A673 (cell line): ENCODE data around the gene FGD4. TPM values are rescaled to one million over a fixed set of nuclear protein-coding genes. Genes with fewer than 3 reads are reported as not detected.
A peak's percentile ranks its signal among the peaks of the same experiment; 100 is the strongest.

Experiments used
- BruUV-seq: library from RNA; stranded (reverse); fragments of 400-500 nt; replicated peaks from 2 replicates; lab custom pipeline; 2021; lab: Mats Ljungman, UMichigan
- CTCF ChIA-PET: fragments of 300-600 bp; sonication (Branson Sonifier 250); formaldehyde crosslinking; loops from one replicate; lab custom pipeline; 2022; ENCODE audit warnings: antibody characterized with exemption; lab: Charles Lee
- POLR2A ChIA-PET: fragments of 300-600 bp; sonication (Branson Sonifier 250); formaldehyde crosslinking; loops from one replicate; lab custom pipeline; 2022; ENCODE audit warnings: antibody characterized with exemption; ENCODE audit not compliant: low non-redundant PET; lab: Charles Lee
- DNase-seq: peaks from one replicate; pipeline ENCODE4 v3.0.0-alpha.2; 2015; ENCODE audit warnings: low spot score
- H3K27ac ChIP-seq: fragments of 200-600 bp; sonication (generic); 2 replicates; pipeline ENCODE4 v1.5.1; 2016; ENCODE audit warnings: mixed run types, low read depth, mild to moderate bottlenecking, mixed read lengths, antibody characterized with exemption, low read length; ENCODE audit not compliant: poor library complexity, severe bottlenecking
- H3K27me3 ChIP-seq: fragments of 200-600 bp; sonication (generic); replicated peaks from 2 replicates; pipeline ENCODE4 v1.6.1; 2017; ENCODE audit warnings: mixed run types, low read depth, mild to moderate bottlenecking, mixed read lengths, antibody characterized with exemption, low read length; ENCODE audit not compliant: insufficient read depth, poor library complexity
- H3K36me3 ChIP-seq: fragments of 200-600 bp; sonication (generic); 2 replicates; pipeline ENCODE4 v1.6.1; 2016; ENCODE audit warnings: mixed run types, mild to moderate bottlenecking, mixed read lengths, antibody characterized with exemption, low read length; ENCODE audit not compliant: insufficient read depth, poor library complexity, severe bottlenecking
- H3K4me1 ChIP-seq: fragments of 200-600 bp; sonication (generic); 2 replicates; pipeline ENCODE4 v1.6.1; 2017; ENCODE audit warnings: mixed run types, mild to moderate bottlenecking, mixed read lengths, antibody characterized with exemption, low read length; ENCODE audit not compliant: insufficient read depth, poor library complexity, severe bottlenecking
- H3K4me3 ChIP-seq: fragments of 200-600 bp; sonication (generic); 2 replicates; pipeline ENCODE4 v1.5.1; 2016; ENCODE audit warnings: low read depth, mixed run types, mild to moderate bottlenecking, mixed read lengths, low read length; ENCODE audit not compliant: poor library complexity, severe bottlenecking
- H3K9me3 ChIP-seq: fragments of 200-600 bp; sonication (generic); 2 replicates; pipeline ENCODE4 v1.6.1; 2016; ENCODE audit warnings: mixed run types, low read depth, mild to moderate bottlenecking, mixed read lengths, antibody characterized with exemption, low read length; ENCODE audit not compliant: poor library complexity, severe bottlenecking
- CTCF ChIP-seq: fragments of 300-800, 200-600 bp; sonication (generic); conservative IDR thresholded peaks from 2 replicates; pipeline ENCODE4 v1.5.1; 2017; ENCODE audit warnings: low read depth, mild to moderate bottlenecking, antibody characterized with exemption, low read length, moderate library complexity, mixed read lengths
- EZH2 ChIP-seq: fragments of 200-600 bp; sonication (generic); IDR thresholded peaks from 2 replicates; pipeline ENCODE4 v1.6.1; 2017; ENCODE audit warnings: borderline replicate concordance, low read depth, mild to moderate bottlenecking, mixed read lengths, antibody characterized with exemption, low read length; ENCODE audit not compliant: poor library complexity, severe bottlenecking
- intact Hi-C: fragments of 100-400 bp; cut with micrococcal nuclease; formaldehyde crosslinking; loops from one replicate; pipeline ENCODE4 v1.10.0; 2022; ENCODE audit not compliant: unreplicated experiment
- total RNA-seq: library from RNA; stranded (reverse); gene quantifications from 2 replicates; pipeline ENCODE4 v1.2.3, GENCODE V29; 2021

Gene FGD4
- total RNA-seq, 1 experiment from 2014 or later, result 21.5 TPM

DNA sequence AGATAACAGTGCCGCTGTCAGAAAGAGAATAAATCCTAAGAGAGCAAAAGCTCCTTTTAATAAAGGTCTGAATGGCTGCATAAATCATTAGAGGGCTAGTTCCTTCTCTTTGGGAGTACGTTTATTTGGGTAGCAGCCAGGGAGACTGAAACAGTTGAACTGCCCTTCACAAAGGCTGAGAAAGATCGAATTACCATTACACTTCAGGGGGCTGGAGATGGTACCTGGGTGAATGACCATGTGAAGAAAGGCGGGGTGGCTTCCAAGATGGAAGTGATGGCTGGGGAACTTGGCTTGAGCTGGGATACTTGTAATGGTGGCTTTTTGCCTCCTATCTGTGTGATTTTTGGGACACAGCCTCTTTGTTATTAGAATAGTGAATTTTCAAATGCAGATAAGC, 1.7 kb upstream of the FGD4 start:
- no peak overlapping the region for H3K4me3 ChIP-seq

DNA sequence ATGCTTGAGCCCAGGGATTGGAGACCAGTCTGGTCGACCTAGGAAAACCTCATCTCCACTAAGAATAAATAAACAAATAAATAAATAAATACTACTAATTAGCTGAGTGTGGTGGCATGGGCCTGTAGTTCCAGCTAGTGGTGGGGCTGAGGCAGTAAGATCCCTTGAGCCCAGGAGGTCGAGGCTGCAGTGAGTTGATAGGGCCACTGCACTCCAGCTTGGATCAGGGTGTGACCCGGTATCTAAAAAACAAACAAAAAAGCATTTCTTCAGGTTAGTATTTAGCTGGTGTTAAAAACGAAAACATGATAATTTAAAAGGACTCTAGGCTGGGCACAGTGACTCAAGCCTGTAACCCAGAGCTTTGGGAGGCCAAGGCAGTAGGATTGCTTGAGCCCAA, 1.2 kb upstream of the FGD4 start:
- Histone ChIP-seq H3K9me3 (no peaks in the 10 kb centered on the region), H3K27me3 (peaks cover 9% of the 10 kb centered on the region), H3K4me1 (peaks cover 12% of the 10 kb centered on the region), H3K27ac (no peak overlapping the region), H3K4me3 (no peak overlapping the region), H3K36me3 (no peaks in the 10 kb centered on the region)
- CTCF ChIA-PET, result no interaction called here
- no TSS peak for BruUV-seq
- TF ChIP-seq EZH2 (no peak), CTCF (no peak)
- intact Hi-C loops, result no loop called here
- POLR2A ChIA-PET, result no interaction called here
- DNase-seq, result no peak

More for the DNA sequence above, 1.7 kb upstream of the FGD4 start:
- no TSS peak for BruUV-seq
- Histone ChIP-seq H3K27me3 (peaks cover 9% of the 10 kb centered on the region), H3K9me3 (no peaks in the 10 kb centered on the region), H3K4me1 (peaks cover 12% of the 10 kb centered on the region), H3K36me3 (no peaks in the 10 kb centered on the region), H3K27ac (no peak overlapping the region)
- DNase-seq, result no peak
- TF ChIP-seq EZH2 (no peak), CTCF (no peak)
- intact Hi-C loops, result no loop called here
- CTCF ChIA-PET, result no interaction called here
- POLR2A ChIA-PET, result no interaction called here

- H3K9me3 ChIP-seq, result no peaks in the 10 kb centered on the region
- no peak for DNase-seq
- no TSS peak for BruUV-seq
- H3K36me3 ChIP-seq, result no peaks in the 10 kb centered on the region
- H3K4me3 ChIP-seq, result peak overlapping the region; percentile 65
- CTCF ChIA-PET, result no interaction called here
- TF ChIP-seq CTCF (no peak), EZH2 (no peak)
- intact Hi-C loops, result no loop called here
- H3K4me1 ChIP-seq, result peaks cover 12% of the 10 kb centered on the region
- POLR2A ChIA-PET, result interaction anchor here (0.6 kb wide), 1 partner anchor 269 kb away, joined by 3 read pairs; no protein-coding TSS in a partner anchor
- no peak overlapping the region for H3K27ac ChIP-seq
- peaks cover 9% of the 10 kb centered on the region for H3K27me3 ChIP-seq
These were observed 465 bp upstream of the FGD4 start for GRCh38 chr12:32398816-32399369.
